A549 (cell line): ENCODE data around the gene CPS1.

ENCODE experiments used
- CEBPB ChIP-seq, 2 experiments: fragments of >200 bp in 1 of 2; sonication (Bioruptor Twin) in 1 of 2; formaldehyde crosslinking in 1 of 2; IDR thresholded peaks; 2 replicates each; pipeline ENCODE4 v1.6.1; 2012 to 2016
- EP300 ChIP-seq, 2 experiments: fragments of >200 bp; sonication (Bioruptor Twin); formaldehyde crosslinking; IDR thresholded peaks; 2 replicates in 1 of 2; 3 replicates in 1 of 2; pipeline ENCODE4 v1.6.1; 2016 to 2017
- TF ChIP-seq, protein P1 (sequence below): IDR thresholded peaks from 2 replicates; pipeline ENCODE4 v1.6.1; 2012
- TF ChIP-seq, protein P2 (sequence below): fragments of >200 bp; sonication (Bioruptor Twin); formaldehyde crosslinking; IDR thresholded peaks from 3 replicates; pipeline ENCODE4 v1.5.1; 2016

DNA sequence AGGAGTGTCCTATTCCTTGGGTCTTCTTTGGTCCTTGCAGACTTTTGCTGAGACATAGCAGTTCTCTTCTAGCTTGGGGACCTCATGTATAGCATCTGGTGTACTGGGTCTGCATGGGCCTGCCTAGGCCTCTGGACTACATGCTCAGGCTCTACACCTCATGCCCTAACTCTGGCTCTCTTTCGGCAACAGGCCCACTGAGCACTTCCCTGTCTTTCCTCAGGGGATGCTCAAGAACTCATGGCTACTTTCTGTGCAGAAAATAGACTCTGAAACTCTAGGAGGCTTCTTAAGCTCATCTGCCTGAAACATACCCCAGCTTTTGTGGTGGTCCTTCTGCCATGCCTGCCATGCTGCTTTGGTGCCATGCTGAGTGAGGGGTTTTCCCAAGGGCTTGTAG lies 21.5 kb upstream of the CPS1 start:
- no peak for TF ChIP-seq CEBPB (IDR thresholded peaks at IDR 0.05)
- TF ChIP-seq EP300 (IDR thresholded peaks at IDR 0.05) = no peak
- TF ChIP-seq, protein P1, sequence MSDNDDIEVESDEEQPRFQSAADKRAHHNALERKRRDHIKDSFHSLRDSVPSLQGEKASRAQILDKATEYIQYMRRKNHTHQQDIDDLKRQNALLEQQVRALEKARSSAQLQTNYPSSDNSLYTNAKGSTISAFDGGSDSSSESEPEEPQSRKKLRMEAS = no peak
- TF ChIP-seq, protein P2, sequence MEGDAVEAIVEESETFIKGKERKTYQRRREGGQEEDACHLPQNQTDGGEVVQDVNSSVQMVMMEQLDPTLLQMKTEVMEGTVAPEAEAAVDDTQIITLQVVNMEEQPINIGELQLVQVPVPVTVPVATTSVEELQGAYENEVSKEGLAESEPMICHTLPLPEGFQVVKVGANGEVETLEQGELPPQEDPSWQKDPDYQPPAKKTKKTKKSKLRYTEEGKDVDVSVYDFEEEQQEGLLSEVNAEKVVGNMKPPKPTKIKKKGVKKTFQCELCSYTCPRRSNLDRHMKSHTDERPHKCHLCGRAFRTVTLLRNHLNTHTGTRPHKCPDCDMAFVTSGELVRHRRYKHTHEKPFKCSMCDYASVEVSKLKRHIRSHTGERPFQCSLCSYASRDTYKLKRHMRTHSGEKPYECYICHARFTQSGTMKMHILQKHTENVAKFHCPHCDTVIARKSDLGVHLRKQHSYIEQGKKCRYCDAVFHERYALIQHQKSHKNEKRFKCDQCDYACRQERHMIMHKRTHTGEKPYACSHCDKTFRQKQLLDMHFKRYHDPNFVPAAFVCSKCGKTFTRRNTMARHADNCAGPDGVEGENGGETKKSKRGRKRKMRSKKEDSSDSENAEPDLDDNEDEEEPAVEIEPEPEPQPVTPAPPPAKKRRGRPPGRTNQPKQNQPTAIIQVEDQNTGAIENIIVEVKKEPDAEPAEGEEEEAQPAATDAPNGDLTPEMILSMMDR = no peak
